HepG2 (cell line): Measurements from ENCODE around the gene HNRNPUL1. TPM values are rescaled to one million over a fixed set of nuclear protein-coding genes. Genes with fewer than 3 reads are reported as not detected.

Experiments used
- FOXA1 ChIP-seq, 2 experiments: fragments of 450-650 bp in 1 of 2; sonication (generic) in 1 of 2; formaldehyde crosslinking in 1 of 2; IDR thresholded peaks; 2 replicates each; pipeline versions ENCODE4 v1.4.0 to v1.6.1; 2016 to 2020; ENCODE audit warnings: missing genetic modification reagents in 1 of 2
- GATAD2A ChIP-seq: IDR thresholded peaks from 2 replicates; pipeline ENCODE4 v1.6.1; 2016
- HOMEZ ChIP-seq: IDR thresholded peaks from 2 replicates; pipeline ENCODE4 v1.6.1; 2016; ENCODE audit warnings: low read depth
- ISL2 ChIP-seq: sonication (generic); formaldehyde crosslinking; IDR thresholded peaks from 2 replicates; pipeline ENCODE4 v1.5.0; 2020; ENCODE audit warnings: missing genetic modification reagents
- MEF2D ChIP-seq: sonication (generic); formaldehyde crosslinking; IDR thresholded peaks from 2 replicates; pipeline ENCODE4 v1.5.1; 2020; ENCODE audit warnings: mild to moderate bottlenecking, missing genetic modification reagents
- NONO ChIP-seq, 2 experiments: fragments of 450-650 bp in 1 of 2; sonication (generic) in 1 of 2; formaldehyde crosslinking in 1 of 2; IDR thresholded peaks in 1 of 2; conservative IDR thresholded peaks in 1 of 2; 2 replicates each; pipeline versions ENCODE4 v1.6.1 to v1.8.0; 2017 to 2022; ENCODE audit warnings: mild to moderate bottlenecking in 1 of 2, missing genetic modification reagents in 1 of 2, moderate library complexity in 1 of 2
- PATZ1 ChIP-seq: sonication (generic); formaldehyde crosslinking; IDR thresholded peaks from 2 replicates; pipeline ENCODE4 v1.4.0; 2020; ENCODE audit warnings: missing genetic modification reagents
- SOX13 ChIP-seq, 3 experiments: fragments of 450-650 bp in 1 of 3; sonication (generic) in 1 of 3; formaldehyde crosslinking in 1 of 3; IDR thresholded peaks in 2 of 3; conservative IDR thresholded peaks in 1 of 3; 2 replicates each; pipeline versions ENCODE4 v1.5.0 to v1.6.1; 2016 to 2020; ENCODE audit warnings: antibody characterized with exemption in 1 of 3, mild to moderate bottlenecking in 1 of 3, missing compliant biosample characterization in 1 of 3, missing genetic modification reagents in 1 of 3, moderate library complexity in 1 of 3
- ZKSCAN8 ChIP-seq: IDR thresholded peaks from 2 replicates; pipeline ENCODE4 v1.6.1; 2016; ENCODE audit warnings: borderline replicate concordance, missing genetic modification reagents, missing compliant biosample characterization
- ZNF18 ChIP-seq: sonication (generic); formaldehyde crosslinking; IDR thresholded peaks from 2 replicates; pipeline ENCODE4 v1.8.0; 2022; ENCODE audit warnings: mild to moderate bottlenecking, missing genetic modification reagents; ENCODE audit not compliant: insufficient replicate concordance
- ZNF407 ChIP-seq: sonication (generic); formaldehyde crosslinking; IDR thresholded peaks from one replicate; pipeline ENCODE4 v1.5.1; 2020; ENCODE audit warnings: mild to moderate bottlenecking, missing genetic modification reagents; ENCODE audit errors: not compliant biosample characterization
- ZNF557 ChIP-seq: sonication (generic); formaldehyde crosslinking; IDR thresholded peaks from 2 replicates; pipeline ENCODE4 v1.4.0; 2020; ENCODE audit warnings: missing genetic modification reagents
- ZNF780A ChIP-seq: sonication (generic); formaldehyde crosslinking; IDR thresholded peaks from 2 replicates; pipeline ENCODE4 v1.8.0; 2022; ENCODE audit warnings: mild to moderate bottlenecking, missing genetic modification reagents, moderate library complexity
- polyA plus RNA-seq, 8 experiments: library from polyadenylated mRNA; depleted of rRNA in 3 of 8; stranded (reverse) in 7 of 8; unstranded in 1 of 8; fragments of >200 nt; fragmentation: Illumina TruSeq in 4 of 8; extraction: Trizol in 4 of 8; gene quantifications; 2 replicates each; pipeline versions ENCODE4 v1.2.1 to v1.2.3, GENCODE V29; 2011 to 2016; ENCODE audit warnings: low read depth in 4 of 8, missing spikeins in 1 of 8, mixed read lengths in 1 of 8; ENCODE audit not compliant: insufficient read depth in 1 of 8
- total RNA-seq, 5 experiments: library from RNA; depleted of rRNA; stranded (reverse); fragments of >200 nt; fragmentation: Illumina TruSeq; extraction: Trizol; gene quantifications; 2 replicates each; pipeline ENCODE4 v1.2.3, GENCODE V29; 2016; ENCODE audit warnings: low read depth in 1 of 5

The HNRNPUL1 gene
- total and polyA plus RNA-seq, 2 of the 13 experiments (the other 11 are each of a cell fraction or from before 2014, with no cell fraction given) = 30.9 to 81.7 TPM

GRCh38 chr19:41324921-41325639, 60.9 kb downstream of the HNRNPUL1 start (continued):
- no peak for TF ChIP-seq ZNF407 (CRISPR knock-in tag)
- TF ChIP-seq HOMEZ (CRISPR knock-in tag) = peak; percentile 41; the same call in 1 of the 2 replicates
- TF ChIP-seq ISL2 (CRISPR knock-in tag) = no peak
- TF ChIP-seq ZNF557 (CRISPR knock-in tag) = no peak
- peak; percentile 51 for TF ChIP-seq ZNF18 (CRISPR knock-in tag)
- peak; percentile 51 for TF ChIP-seq GATAD2A (CRISPR knock-in tag)
- TF ChIP-seq NONO (IDR thresholded peaks at IDR 0.05) = 0 out of 2 replicates have a peak, but pooled peaks have one; percentile 51
- peak; percentile 49 for TF ChIP-seq NONO (CRISPR knock-in tag; conservative IDR thresholded peaks at IDR 0.05)
- no peak for TF ChIP-seq SOX13 (IDR thresholded peaks at IDR 0.05)
- TF ChIP-seq SOX13 (CRISPR knock-in tag; conservative IDR thresholded peaks at IDR 0.05 in 1 of 2, IDR thresholded peaks at IDR 0.05 in 1 of 2) = peak in 1 of 2 experiments; percentile 52; a peak in 2 of 4 replicates
- peak; percentile 94 for TF ChIP-seq PATZ1 (CRISPR knock-in tag)
- 0 out of 2 replicates have a peak, but pooled peaks have one; percentile 8 for TF ChIP-seq ZKSCAN8
- no peak for TF ChIP-seq FOXA1 (IDR thresholded peaks at IDR 0.05)
- 0 out of 2 replicates have a peak, but pooled peaks have one; percentile 19 for TF ChIP-seq FOXA1 (CRISPR knock-in tag; IDR thresholded peaks at IDR 0.05)
- TF ChIP-seq ZNF780A (CRISPR knock-in tag) = peak; percentile 97; the same call in 1 of the 2 replicates
- peak; percentile 66; the same call in 1 of the 2 replicates for TF ChIP-seq MEF2D (CRISPR knock-in tag)
